Mucosa of stomach (tissue), 1 donor: ENCODE data around the gene GATA5.
A peak's percentile ranks its signal among the peaks of the same experiment; 100 is the strongest.

Experiments
- H3K27me3 ChIP-seq: one replicate; pipeline ENCODE4 v1.7.0; 2013; ENCODE audit warnings: mild to moderate bottlenecking, low read length; ENCODE audit not compliant: control insufficient read depth, insufficient read depth
- H3K36me3 ChIP-seq: one replicate; pipeline ENCODE4 v1.7.0; 2013; ENCODE audit warnings: low read length; ENCODE audit not compliant: control insufficient read depth, insufficient read depth
- H3K4me1 ChIP-seq: one replicate; pipeline ENCODE4 v1.7.0; 2013; ENCODE audit warnings: mild to moderate bottlenecking, low read length; ENCODE audit not compliant: control insufficient read depth, insufficient read depth
- H3K4me3 ChIP-seq: one replicate; pipeline ENCODE4 v1.7.0; 2013; ENCODE audit warnings: low read length
- H3K9ac ChIP-seq: one replicate; pipeline ENCODE4 v1.7.0; 2013; ENCODE audit warnings: mild to moderate bottlenecking, low read length, moderate library complexity
- H3K9me3 ChIP-seq: one replicate; pipeline ENCODE4 v1.7.0; 2013; ENCODE audit warnings: mild to moderate bottlenecking, low read length, moderate library complexity; ENCODE audit not compliant: control insufficient read depth
- donor health status: Pancreatic carcinoma.

Gene GATA5

DNA sequence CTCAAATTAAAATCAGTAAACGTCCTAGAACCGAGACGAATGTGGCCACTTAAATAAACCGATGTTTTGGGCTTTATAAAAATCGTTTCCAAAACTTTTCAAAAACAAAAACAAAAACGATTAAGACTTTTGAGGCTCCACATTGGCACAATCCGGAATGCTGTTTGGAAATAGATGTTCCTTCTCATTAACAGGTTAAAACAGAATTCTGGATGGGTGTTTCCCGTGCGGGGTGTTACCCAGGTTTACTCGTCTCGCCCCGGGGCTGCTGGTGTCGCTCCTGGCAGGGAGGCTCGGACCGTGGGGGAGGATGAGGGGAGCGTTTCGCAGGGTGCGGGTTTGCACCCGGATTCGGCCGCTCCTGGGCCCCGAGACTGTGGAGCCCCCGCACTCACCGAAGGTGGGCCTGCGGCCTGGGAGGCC lies 1.2 kb downstream of the GATA5 start:
- Histone ChIP-seq H3K27me3 (peaks cover 64% of the 10 kb centered on the region), H3K36me3 (no peaks in the 10 kb centered on the region), H3K9ac (peak overlapping the region; percentile 37), H3K4me3 (no peak overlapping the region), H3K4me1 (peaks cover 10% of the 10 kb centered on the region), H3K9me3 (no peaks in the 10 kb centered on the region)

DNA sequence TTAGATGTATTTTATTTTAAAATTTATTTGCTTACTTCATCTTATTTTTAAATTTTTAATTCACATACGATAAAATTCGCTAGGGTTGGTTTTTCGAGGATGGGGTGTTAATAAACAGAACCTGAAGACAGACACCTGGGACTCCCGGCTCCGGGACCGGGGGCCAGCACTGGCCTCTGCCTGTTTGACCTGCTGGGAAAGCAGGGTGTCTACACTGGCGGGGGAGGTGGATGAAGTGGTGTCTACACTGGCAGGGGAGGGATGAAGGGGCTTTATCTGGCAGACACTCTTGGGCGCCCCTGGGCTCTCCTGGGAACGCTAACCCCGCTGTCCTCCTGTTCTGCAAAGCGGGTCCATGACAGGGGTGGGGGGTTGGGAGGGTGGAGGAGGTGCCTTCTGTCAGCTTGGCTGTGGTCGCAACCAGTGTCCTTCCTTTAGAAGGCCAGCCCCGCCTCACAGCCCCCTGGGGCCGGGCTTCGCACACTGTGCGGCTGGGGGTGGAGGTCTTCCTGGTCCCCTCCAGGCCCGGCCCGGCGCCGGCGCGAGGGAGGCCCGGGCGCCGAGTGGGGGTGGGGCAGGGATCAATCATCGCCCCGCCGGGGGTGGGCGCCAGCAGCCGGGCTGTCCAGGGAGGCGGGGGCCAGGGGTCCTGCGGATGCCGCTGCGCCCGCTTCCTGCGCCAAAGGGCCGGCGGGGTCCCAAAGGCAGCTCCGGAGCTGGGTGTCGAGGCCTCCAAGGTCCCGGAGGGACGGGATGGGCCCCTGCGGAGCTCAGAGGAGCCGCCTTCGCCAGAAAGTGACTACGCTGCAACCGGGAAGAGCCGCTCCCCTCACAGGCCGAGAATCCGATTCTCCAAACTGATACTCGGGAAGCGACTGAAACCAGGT lies 1.8 kb downstream of the GATA5 start:
- Histone ChIP-seq H3K36me3 (no peaks in the 10 kb centered on the region), H3K4me3 (no peak overlapping the region), H3K9ac (peak overlapping the region; percentile 41), H3K27me3 (peaks cover 58% of the 10 kb centered on the region), H3K9me3 (no peaks in the 10 kb centered on the region), H3K4me1 (peaks cover 10% of the 10 kb centered on the region)

DNA sequence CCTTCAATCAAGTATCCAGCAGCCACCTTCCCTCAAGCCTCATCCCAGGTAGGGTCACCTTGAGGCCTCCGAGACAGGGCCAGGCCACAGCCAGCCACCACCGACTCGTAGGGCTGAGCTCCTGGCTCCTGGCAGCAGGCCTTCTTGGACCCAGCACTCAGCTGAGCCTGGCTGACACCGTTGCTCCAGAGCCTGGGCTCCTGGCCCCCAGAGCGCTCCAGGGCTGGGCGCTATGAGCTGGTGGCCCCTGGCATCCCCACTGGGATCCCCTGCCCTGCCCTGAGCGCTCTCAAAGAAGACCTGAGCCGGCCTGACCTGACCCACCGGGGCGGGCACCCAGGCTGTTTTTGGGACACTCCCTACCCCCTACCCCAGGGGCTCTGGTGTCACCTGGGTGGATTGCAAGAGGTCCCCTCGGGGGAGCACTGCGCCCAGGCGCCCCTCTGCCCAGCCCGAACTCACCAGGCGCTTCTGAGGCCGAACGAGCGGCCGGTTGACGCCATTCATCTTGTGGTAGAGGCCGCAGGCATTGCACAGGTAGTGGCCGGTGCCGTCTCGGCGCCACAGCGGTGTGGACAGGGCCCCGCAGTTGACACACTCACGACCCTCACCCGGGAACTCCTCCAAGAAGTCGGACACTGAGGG lies 2.7 kb downstream of the GATA5 start:
- H3K4me3 ChIP-seq, result no peak overlapping the region
- H3K9ac ChIP-seq, result peak overlapping the region; percentile 41
- no peaks in the 10 kb centered on the region for H3K9me3 ChIP-seq
- no peaks in the 10 kb centered on the region for H3K36me3 ChIP-seq
- H3K27me3 ChIP-seq, result peaks cover 53% of the 10 kb centered on the region
- H3K4me1 ChIP-seq, result peaks cover 10% of the 10 kb centered on the region

DNA sequence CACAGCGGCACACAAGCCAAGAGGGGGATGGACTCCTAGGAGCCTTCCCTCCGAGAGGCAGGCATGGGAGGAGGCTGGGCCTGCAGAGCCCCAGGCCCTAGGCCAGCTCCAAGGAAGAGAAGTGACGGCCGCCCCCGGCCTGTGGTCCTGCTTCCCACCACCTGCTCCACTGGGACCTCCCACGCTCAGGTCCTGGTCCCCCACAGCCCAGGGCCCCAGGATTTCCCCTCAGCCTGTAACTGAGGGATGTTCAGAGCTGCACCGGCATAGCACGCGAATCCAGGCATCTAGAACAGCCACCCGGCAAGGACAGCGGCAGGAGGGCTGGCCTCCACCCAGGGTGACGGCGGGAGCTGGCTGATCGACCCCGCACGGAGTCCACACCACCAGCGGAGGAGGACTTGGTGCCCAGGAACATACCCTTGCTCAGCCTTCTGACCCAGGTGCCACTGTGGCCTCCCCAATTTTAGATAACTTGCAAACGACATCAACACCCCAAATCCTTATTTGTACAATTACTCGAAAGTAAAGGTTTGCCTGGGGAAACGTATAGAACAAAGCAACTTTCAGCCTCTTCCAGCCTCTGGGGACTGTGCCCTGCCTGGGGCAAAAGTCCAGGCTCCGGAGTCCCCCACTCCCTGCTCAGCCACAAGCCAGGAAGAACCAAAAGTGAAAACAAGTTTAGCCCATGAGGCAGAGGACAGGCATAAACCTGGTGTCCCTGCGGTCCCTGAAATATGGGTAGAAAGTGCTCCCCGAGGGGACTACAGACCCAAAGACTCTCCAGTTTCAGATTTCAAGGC lies 3.5 kb downstream of the GATA5 start:
- no peaks in the 10 kb centered on the region for H3K9me3 ChIP-seq
- peaks cover 46% of the 10 kb centered on the region for H3K27me3 ChIP-seq
- H3K9ac ChIP-seq, result peak overlapping the region; percentile 41
- H3K4me3 ChIP-seq, result no peak overlapping the region
- no peaks in the 10 kb centered on the region for H3K36me3 ChIP-seq
- peaks cover 10% of the 10 kb centered on the region for H3K4me1 ChIP-seq

DNA sequence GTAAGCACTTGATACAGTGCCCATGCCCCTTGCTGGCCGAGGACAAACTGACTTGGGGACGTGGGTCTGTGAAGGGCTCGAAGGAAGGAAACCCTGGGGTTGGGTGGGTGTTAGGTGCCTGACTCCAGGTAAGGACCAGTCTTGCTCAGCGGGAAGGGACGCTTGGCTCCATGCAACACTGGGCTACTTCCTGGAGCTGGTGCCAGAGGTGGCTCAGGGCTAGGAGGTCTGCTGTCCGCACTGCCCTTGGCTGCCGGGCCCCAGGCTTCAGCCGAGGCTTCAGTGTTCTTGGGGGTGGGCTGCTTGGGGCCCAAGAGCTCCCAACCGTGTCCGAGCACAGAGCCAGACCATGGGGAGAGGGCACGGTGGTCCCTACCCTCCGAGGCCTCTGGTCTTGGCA lies 5.3 kb downstream of the GATA5 start:
- Histone ChIP-seq H3K27me3 (peaks cover 37% of the 10 kb centered on the region), H3K9me3 (no peaks in the 10 kb centered on the region), H3K4me1 (peaks cover 4% of the 10 kb centered on the region), H3K9ac (no peak overlapping the region), H3K4me3 (no peak overlapping the region), H3K36me3 (no peaks in the 10 kb centered on the region)

DNA sequence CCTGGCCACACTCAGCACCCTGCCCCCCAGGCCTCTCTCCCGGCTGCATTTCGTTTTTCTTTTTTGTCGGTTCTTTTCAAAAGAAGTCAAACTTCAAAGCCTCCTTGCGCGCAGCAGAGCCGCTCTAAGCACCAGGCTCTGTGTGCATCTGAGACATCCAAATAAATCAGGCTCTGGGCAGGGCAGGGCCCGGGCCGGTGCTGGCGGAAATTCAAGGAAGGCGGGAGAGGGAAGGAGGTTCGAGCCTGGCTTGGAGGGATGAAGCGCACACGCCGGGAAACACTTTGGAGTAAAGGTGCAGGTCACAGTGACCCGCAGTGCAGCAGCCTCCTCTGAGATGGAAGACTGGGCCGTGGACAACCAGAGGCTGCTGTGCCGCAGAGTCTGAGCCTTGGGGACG lies 5.8 kb downstream of the GATA5 start:
- Histone ChIP-seq H3K9ac (no peak overlapping the region), H3K27me3 (peaks cover 32% of the 10 kb centered on the region), H3K4me3 (no peak overlapping the region), H3K9me3 (no peaks in the 10 kb centered on the region), H3K36me3 (no peaks in the 10 kb centered on the region), H3K4me1 (peaks cover 4% of the 10 kb centered on the region)

DNA sequence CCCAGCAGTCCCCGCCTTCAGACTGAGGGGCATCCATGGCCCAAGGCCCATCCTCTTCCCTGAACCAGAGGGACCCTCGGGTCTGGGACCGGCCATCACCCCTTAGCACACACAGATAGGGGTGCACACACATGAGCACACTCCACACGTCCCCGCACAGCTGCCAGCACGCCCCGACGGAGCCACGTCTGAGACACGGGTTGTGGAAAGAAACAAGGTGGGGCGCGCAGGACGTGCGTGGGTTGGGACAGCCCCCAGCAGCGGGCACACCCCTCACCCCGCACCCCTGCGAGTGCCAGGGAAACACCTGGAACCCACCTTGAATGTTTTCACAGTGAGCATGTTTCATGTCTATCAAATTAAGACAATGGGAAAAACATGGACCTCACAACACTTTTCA lies 6.4 kb downstream of the GATA5 start:
- H3K27me3 ChIP-seq, result peaks cover 26% of the 10 kb centered on the region
- H3K4me1 ChIP-seq, result peaks cover 4% of the 10 kb centered on the region
- H3K4me3 ChIP-seq, result no peak overlapping the region
- H3K9me3 ChIP-seq, result no peaks in the 10 kb centered on the region
- H3K36me3 ChIP-seq, result no peaks in the 10 kb centered on the region
- no peak overlapping the region for H3K9ac ChIP-seq

DNA sequence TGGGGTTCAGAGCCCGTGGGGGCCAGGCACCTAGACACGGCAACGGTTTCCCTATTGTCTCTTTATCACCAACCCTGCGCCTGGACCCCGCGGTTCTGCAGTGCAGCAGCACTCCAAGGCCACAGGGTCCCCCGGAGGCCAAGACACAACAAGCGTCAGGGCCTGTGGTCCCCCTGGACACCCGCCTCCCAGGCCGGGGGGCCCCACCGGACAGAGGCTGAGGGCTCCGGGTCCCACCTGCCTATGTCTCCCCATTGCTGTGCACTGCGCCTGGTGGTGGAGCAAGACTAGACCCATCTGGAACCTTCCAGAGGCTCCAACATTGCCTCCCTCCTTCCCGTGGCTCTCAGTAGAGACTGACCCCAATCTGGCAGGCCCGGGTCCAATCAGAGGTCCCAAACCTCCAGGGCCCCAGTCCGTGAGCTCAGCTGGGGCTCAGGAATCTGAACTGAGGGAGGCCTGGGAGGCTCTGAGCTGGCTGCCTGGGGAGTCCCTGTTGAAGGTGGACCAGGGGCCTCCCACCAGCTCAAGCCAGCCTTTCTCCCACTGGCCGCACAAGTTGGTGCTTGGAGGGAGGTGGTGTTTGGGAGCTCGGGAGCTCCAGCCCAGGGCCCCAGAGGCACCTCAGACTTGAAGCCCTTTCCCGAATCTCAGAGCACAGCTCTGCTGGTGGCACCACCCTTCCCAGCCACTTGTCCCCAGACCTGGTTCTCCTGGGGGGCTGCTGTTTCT lies 8.8 kb downstream of the GATA5 start:
- H3K4me3 ChIP-seq, result no peak overlapping the region
- H3K27me3 ChIP-seq, result peaks cover 14% of the 10 kb centered on the region
- H3K4me1 ChIP-seq, result peaks cover 4% of the 10 kb centered on the region
- H3K9me3 ChIP-seq, result no peaks in the 10 kb centered on the region
- no peaks in the 10 kb centered on the region for H3K36me3 ChIP-seq
- no peak overlapping the region for H3K9ac ChIP-seq

DNA sequence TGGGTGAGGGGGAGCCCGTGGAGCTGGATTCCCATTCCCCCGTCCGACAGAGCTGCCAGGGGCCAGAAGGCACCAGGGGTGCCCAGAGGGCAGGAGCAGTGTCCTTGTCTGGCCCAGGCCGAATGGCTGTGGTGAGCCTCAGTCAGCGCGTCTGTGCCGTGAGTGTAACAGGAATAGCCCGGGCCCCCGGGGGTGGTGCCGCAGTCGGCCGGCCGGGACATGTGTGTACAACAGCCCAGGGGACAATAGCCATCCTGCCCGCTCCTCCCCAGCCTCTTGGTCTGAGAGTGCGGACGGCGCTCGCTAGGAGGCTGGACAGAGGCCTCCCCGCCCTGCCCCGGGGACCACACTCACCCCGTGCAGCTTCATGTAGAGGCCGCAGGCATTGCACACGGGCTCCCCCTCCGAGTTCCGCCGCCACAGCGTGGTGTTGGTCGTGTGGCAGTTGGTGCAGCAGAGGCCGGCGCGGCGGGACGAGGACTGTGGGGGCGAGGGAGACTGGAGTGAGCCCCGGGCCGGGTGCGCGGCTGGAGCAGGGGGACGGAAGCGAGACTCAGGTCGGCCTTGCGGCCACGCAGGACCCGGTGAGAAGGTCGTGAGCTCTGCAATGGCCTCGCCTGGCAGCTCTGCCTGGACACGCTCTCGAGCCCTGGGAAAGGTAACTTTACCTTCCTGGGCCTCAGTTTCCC lies 9.6 kb downstream of the GATA5 start:
- peaks cover 14% of the 10 kb centered on the region for H3K27me3 ChIP-seq

DNA sequence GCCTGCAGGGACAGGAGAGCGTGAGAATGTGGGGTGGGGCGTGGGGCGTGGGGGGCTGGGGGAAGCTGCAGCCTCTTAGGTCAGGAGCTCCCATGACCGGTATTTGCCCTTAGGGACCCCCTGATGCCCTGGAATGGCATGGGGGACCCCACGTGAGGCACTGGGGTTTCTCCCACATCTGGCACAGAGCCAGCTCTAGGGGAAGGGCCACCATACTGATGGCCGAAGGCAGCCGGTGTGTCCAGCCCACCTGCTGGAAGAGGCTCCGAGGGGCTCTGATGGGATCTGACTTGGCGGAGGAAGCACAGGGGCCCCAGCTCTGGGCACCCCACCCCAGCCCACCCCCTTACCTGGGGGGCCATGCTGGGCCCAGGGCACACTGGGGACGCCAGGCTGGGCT lies 10.8 kb downstream of the GATA5 start:
- Histone ChIP-seq H3K9me3 (no peaks in the 10 kb centered on the region), H3K4me3 (no peak overlapping the region), H3K9ac (no peak overlapping the region), H3K36me3 (no peaks in the 10 kb centered on the region), H3K4me1 (peaks cover 6% of the 10 kb centered on the region), H3K27me3 (peaks cover 6% of the 10 kb centered on the region)

More for the DNA sequence above, 9.6 kb downstream of the GATA5 start:
- Histone ChIP-seq H3K4me3 (no peak overlapping the region), H3K36me3 (no peaks in the 10 kb centered on the region), H3K9ac (no peak overlapping the region), H3K4me1 (peaks cover 4% of the 10 kb centered on the region), H3K9me3 (no peaks in the 10 kb centered on the region)

DNA sequence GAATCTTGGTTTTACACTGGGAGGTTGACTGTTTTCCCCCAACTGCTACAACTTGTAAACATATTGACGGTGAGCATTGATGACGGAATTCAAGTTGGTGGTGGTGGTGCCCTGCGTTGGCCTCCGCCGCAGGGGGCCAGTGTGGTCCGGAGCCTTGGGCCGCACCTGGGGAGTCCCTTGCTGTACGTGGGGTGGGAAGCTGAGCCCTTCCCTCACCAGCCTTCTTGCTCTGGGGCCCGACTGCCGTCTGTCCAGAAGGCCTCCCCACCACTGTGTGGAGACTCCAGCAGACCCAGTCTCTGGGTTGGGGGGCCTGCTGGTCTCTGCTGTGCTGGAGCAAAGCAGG lies 11.4 kb downstream of the GATA5 start:
- Histone ChIP-seq H3K4me3 (no peak overlapping the region), H3K4me1 (peaks cover 6% of the 10 kb centered on the region), H3K27me3 (peaks cover 3% of the 10 kb centered on the region), H3K9ac (no peak overlapping the region), H3K36me3 (no peaks in the 10 kb centered on the region), H3K9me3 (no peaks in the 10 kb centered on the region)
